HG02623 (cell line): ENCODE results near the gene MYO5A.

Source experiments
- ATAC-seq: cut with Tn5 transposase; IDR thresholded peaks from one replicate; pipeline ENCODE4 v1.9.1; 2021; ENCODE audit warnings: moderate library complexity; ENCODE audit not compliant: unreplicated experiment

Gene MYO5A

GRCh38 chr15:52263563-52264282 is 265.0 kb downstream of the MYO5A start:
- ATAC-seq = no peak

GRCh38 chr15:52262364-52262763 is 266.3 kb downstream of the MYO5A start:
- no peak for ATAC-seq

GRCh38 chr15:52261498-52262242 is 267.0 kb downstream of the MYO5A start:
- ATAC-seq = peak; percentile 100

- ATAC-seq = no peak
Observed at GRCh38 chr15:52261026-52261425, 267.7 kb downstream of the MYO5A start.

- ATAC-seq = no peak
Observed at GRCh38 chr15:52259503-52259902, 269.2 kb downstream of the MYO5A start.

GRCh38 chr15:52258461-52258860 is 270.2 kb downstream of the MYO5A start:
- ATAC-seq = no peak

- no peak for ATAC-seq
Observed at GRCh38 chr15:52257734-52258062, 271.0 kb downstream of the MYO5A start.
